Gastroesophageal sphincter (tissue), 2 donors: Measurements from ENCODE around the gene SPAG7.

Experiments used
- EP300 ChIP-seq: sonication (generic); formaldehyde crosslinking; IDR thresholded peaks from one replicate; pipeline ENCODE4 v1.6.1; 2017; ENCODE audit warnings: antibody characterized with exemption, mild to moderate bottlenecking
- POLR2A ChIP-seq, 2 donors: fragments of 450-650 bp; IDR thresholded peaks; one replicate each; pipeline ENCODE4 v1.6.1; 2017; ENCODE audit warnings: antibody characterized with exemption in 2 of 2, mild to moderate bottlenecking in 2 of 2, moderate library complexity in 1 of 2
- POLR2AphosphoS5 ChIP-seq: sonication (generic); formaldehyde crosslinking; IDR thresholded peaks from one replicate; pipeline ENCODE4 v1.6.1; 2017; ENCODE audit warnings: antibody characterized with exemption

DNA sequence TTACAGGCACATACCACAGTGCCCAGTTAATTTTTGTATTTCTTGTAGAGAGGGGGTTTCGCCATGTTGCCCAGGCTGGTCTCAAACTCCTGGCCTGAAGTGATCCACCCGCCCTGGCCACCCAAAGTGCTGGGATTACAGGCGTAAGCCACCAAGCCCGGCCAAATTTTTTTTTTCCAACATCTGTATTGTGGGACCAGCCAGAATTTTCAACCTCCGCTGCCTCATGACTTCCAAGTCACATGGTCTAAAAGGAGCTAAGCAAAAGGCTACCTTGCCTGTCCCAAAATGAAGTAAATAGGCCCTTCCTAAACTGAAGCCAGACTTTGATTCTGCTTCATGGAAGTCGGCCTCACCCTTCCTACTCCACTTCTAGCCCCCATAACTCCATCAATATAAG lies 4.2 kb upstream of the SPAG7 start:
- TF ChIP-seq EP300 (no peak), POLR2A (IDR thresholded peaks at IDR 0.05) (no peak), POLR2AphosphoS5 (no peak)
